22Rv1 (cell line): ENCODE results near the gene DCC.

Source experiments
- CTCF ChIP-seq: fragments of 450-650 bp; IDR thresholded peaks from 2 replicates; pipeline ENCODE4 v1.5.1; 2017; ENCODE audit warnings: mild to moderate bottlenecking
- ZFX ChIP-seq: fragments of 450-650 bp; IDR thresholded peaks from 2 replicates; pipeline ENCODE4 v1.6.1; 2017; ENCODE audit warnings: antibody characterized with exemption, borderline replicate concordance

DNA sequence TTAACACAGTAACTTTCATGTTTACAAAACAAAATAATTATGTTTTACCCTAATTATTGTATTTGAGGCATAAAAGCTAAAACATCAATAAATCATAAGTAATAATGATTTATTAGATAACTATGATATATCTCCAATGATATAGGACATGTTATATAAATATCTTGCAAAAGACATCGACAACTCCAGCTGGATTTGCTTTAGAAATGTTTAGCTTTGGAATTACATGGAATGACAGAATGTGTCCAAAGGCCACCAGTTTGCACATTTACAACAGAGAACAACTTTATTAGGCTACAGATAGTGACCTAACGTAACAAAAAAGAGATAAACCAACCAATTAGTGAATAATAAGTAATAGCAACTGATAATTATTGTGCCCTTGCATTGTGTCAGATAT, 475.7 kb downstream of the DCC start:
- TF ChIP-seq CTCF (no peak), ZFX (no peak)
